NCI-H2196 (cell line): Measurements from ENCODE around the gene COPB1.

Experiments
- DNase-seq: peaks from one replicate; lab custom pipeline; 2025; ENCODE audit not compliant: unreplicated experiment; lab: John Stamatoyannopoulos, UW

The COPB1 gene

GRCh38 chr11:14506532-14506931 is 6.9 kb upstream of the COPB1 start:
- DNase-seq = no peak

GRCh38 chr11:14503023-14503422 is 3.4 kb upstream of the COPB1 start:
- no peak for DNase-seq

GRCh38 chr11:14502039-14502438 is 2.4 kb upstream of the COPB1 start:
- no peak for DNase-seq

GRCh38 chr11:14500181-14500651 is 605 bp upstream of the COPB1 start:
- peak; percentile 31 for DNase-seq

- DNase-seq = no peak
Measured at GRCh38 chr11:14499178-14499559, 442 bp downstream of the COPB1 start.

- DNase-seq = no peak
Measured at GRCh38 chr11:14480716-14481115, 18.9 kb downstream of the COPB1 start.

GRCh38 chr11:14471127-14471526 is 28.5 kb downstream of the COPB1 start:
- DNase-seq = no peak

- no peak for DNase-seq
Measured at GRCh38 chr11:14463623-14464022, 36.0 kb downstream of the COPB1 start.

GRCh38 chr11:14460147-14460546 is 39.5 kb downstream of the COPB1 start:
- no peak for DNase-seq

GRCh38 chr11:14458377-14458776 is 41.2 kb downstream of the COPB1 start:
- no peak for DNase-seq

GRCh38 chr11:14455648-14456430 is 43.8 kb downstream of the COPB1 start:
- no peak for DNase-seq

GRCh38 chr11:14454861-14455632 is 44.6 kb downstream of the COPB1 start:
- peak; percentile 8 for DNase-seq

GRCh38 chr11:14451825-14452224 is 47.8 kb downstream of the COPB1 start:
- DNase-seq = no peak

- no peak for DNase-seq
Measured at GRCh38 chr11:14449302-14449714, 50.3 kb downstream of the COPB1 start.

- no peak for DNase-seq
Measured at GRCh38 chr11:14448240-14448639, 51.4 kb downstream of the COPB1 start.

GRCh38 chr11:14446701-14447169 is 52.9 kb downstream of the COPB1 start:
- no peak for DNase-seq

- no peak for DNase-seq
Measured at GRCh38 chr11:14445542-14446530, 53.8 kb downstream of the COPB1 start.

GRCh38 chr11:14444441-14445189 is 55.0 kb downstream of the COPB1 start:
- no peak for DNase-seq

GRCh38 chr11:14443638-14444037 is 56.0 kb downstream of the COPB1 start:
- DNase-seq = peak; percentile 33
